Measurements from ENCODE around the gene FBXL3.

DNA sequence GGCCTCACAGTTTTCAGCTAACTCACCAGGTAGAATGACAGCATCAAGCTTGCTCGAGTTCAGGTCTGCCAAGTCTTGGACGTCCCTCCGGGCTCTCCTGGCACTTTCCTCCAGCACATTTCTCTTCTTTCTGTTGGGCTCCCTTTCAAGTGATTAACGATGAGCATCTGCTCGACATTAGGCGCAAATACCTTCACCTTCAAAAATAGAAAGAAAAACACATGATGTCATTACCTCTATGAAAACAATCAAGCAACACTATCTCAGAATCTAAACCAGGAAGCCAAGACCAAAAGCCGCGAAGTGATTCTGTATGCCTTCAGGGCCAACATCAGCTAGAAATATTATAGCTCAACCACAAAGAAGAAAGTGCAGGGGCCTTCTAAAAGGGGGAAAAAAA, 50.5 kb downstream of the FBXL3 start:
- TF ChIP-seq, protein P1, sequence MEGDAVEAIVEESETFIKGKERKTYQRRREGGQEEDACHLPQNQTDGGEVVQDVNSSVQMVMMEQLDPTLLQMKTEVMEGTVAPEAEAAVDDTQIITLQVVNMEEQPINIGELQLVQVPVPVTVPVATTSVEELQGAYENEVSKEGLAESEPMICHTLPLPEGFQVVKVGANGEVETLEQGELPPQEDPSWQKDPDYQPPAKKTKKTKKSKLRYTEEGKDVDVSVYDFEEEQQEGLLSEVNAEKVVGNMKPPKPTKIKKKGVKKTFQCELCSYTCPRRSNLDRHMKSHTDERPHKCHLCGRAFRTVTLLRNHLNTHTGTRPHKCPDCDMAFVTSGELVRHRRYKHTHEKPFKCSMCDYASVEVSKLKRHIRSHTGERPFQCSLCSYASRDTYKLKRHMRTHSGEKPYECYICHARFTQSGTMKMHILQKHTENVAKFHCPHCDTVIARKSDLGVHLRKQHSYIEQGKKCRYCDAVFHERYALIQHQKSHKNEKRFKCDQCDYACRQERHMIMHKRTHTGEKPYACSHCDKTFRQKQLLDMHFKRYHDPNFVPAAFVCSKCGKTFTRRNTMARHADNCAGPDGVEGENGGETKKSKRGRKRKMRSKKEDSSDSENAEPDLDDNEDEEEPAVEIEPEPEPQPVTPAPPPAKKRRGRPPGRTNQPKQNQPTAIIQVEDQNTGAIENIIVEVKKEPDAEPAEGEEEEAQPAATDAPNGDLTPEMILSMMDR (conservative IDR thresholded peaks at IDR 0.05) = no peak
- no peak for TF ChIP-seq EZH2 (IDR thresholded peaks at IDR 0.05; ENCODE audit: low read depth)
